Measurements from ENCODE around the gene VANGL1.

DNA sequence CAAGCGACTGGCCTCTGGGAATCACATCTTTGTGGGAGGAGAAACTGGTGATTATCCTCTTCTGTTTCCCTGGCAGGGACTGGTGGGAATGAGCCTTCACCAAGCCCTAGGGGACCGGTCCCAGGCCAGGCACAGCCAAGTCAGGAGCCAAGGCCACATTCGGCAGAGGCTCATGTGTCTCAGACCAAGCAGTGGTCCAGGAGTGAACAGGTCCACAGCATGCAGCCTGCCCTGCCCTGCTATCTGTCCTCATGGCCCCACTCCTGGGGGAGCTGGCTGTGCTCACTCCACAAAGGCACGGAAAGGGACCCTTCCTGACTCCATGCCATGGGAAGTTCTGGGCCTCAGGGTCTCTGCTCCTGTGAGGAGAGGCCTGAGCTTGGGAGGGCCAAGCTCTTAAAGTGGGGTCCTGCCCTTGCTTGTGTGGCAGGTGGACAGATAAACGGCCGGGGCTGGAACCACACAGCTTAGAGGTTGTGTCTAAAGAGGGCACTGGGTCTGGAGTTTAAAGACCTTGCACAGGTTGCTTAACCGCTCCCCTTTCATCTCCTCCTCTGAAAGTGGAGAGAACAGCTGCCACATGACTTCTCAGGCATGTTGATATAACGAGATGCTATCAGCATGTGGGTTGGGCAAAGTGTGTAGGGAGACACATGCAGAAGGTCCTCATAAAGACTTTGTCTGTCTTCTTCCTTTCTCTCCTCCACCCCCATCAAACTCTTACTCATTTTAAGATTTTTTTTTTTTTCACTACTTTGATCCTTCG, 69.3 kb downstream of the VANGL1 start:
- no peak for TF ChIP-seq POLR2A (IDR thresholded peaks at IDR 0.05; ENCODE audit: low read depth)
- TF ChIP-seq, protein P1, sequence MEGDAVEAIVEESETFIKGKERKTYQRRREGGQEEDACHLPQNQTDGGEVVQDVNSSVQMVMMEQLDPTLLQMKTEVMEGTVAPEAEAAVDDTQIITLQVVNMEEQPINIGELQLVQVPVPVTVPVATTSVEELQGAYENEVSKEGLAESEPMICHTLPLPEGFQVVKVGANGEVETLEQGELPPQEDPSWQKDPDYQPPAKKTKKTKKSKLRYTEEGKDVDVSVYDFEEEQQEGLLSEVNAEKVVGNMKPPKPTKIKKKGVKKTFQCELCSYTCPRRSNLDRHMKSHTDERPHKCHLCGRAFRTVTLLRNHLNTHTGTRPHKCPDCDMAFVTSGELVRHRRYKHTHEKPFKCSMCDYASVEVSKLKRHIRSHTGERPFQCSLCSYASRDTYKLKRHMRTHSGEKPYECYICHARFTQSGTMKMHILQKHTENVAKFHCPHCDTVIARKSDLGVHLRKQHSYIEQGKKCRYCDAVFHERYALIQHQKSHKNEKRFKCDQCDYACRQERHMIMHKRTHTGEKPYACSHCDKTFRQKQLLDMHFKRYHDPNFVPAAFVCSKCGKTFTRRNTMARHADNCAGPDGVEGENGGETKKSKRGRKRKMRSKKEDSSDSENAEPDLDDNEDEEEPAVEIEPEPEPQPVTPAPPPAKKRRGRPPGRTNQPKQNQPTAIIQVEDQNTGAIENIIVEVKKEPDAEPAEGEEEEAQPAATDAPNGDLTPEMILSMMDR (IDR thresholded peaks at IDR 0.05): no peak

Measured in esophagus muscularis mucosa (tissue), 3 donors.